Measurements from ENCODE around the gene PRXL2B.

GRCh38 chr1:2537784-2538115 lies 48.8 kb upstream of the PRXL2B start:
- no peak for TF ChIP-seq CTCF (IDR thresholded peaks at IDR 0.05)
- TF ChIP-seq POLR2A (IDR thresholded peaks at IDR 0.05): no peak
